Measurements from ENCODE around the gene CCDC136. TPM values are rescaled to one million over a fixed set of nuclear protein-coding genes. Genes with fewer than 3 reads are reported as not detected.

The CCDC136 gene
- total RNA-seq, 2 experiments from 2014 or later: 9.9 to 10.0 TPM

DNA sequence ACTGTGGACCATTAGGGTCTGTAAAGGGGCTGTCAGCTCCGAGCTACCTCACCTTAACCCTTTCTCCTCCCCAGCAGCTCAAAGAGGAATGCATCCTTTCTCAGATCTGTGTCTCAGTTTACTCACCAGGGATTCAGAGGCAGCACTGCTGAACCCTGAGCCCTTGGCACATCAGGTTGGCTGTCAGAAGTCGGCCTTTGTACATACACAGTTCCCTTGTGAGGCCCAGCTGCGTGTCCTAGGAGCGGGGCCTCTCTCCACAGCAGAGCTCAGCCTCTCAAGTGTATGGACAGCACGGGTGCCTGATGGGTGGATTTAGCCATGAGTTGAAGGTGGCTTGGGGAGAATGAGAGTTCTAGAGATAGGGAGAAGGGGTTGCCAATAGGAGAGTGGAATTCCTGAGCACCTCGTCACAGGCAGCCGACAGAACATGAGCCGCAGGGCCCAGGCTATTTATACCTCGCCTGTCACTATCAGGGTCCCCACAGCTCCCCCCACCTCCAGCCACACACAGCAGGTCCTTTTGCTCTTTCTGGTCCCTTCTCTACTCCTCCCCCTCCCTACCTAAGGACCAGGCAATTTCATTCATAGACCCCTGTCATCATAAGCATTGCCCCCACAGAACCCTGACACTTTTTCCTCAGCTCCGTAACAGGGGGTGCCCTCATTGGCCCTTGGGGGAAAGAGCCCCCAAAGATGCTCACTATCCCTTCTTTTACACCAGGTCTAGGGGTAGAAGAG lies 36.4 kb downstream of the CCDC136 start:
- ChIA-PET CTCF (interaction anchor here (0.7 to 1.8 kb wide), 2 partner anchors 14 to 37 kb away, joined by 4 to 6 read pairs; no protein-coding TSS in a partner anchor), POLR2A (no interaction called here)

DNA sequence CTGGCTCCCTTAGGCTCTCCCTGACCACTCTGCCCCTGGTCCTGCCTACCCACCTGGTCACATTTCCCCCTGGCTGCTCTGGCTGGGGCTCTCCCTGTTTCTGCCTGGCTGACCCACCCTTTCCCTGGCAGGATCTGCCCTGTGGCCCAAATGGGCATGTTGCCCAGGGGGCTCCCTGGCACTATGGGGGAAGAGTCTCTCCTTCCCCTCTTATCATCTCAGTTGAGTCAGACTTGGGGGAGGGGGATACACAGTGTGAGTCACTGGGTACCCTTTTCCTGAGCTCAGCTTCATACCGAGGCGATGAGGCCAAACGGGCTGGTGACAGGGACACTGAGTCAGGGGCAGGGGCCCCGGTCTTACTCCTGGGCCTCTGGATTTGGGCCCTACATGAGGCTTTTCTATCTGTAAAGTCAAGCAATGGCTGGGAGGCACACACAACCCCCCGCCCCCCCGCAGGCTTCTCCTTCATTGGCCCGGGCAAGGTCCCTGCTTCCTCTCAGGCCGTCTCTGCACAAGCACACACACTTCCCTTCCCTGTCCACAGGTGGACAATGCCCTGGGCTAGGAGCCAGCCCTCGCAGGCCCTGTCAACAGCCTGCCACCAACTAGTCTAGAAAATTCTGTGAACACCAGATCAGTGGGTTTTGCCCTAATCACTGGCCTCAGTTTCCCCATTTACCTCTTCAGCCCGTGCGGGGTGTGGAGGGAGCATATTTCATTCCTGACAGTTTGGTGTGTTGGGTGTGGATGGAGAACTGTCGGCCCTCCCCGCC lies 37.8 kb downstream of the CCDC136 start:
- ChIA-PET CTCF (no interaction called here), POLR2A (no interaction called here)

DNA sequence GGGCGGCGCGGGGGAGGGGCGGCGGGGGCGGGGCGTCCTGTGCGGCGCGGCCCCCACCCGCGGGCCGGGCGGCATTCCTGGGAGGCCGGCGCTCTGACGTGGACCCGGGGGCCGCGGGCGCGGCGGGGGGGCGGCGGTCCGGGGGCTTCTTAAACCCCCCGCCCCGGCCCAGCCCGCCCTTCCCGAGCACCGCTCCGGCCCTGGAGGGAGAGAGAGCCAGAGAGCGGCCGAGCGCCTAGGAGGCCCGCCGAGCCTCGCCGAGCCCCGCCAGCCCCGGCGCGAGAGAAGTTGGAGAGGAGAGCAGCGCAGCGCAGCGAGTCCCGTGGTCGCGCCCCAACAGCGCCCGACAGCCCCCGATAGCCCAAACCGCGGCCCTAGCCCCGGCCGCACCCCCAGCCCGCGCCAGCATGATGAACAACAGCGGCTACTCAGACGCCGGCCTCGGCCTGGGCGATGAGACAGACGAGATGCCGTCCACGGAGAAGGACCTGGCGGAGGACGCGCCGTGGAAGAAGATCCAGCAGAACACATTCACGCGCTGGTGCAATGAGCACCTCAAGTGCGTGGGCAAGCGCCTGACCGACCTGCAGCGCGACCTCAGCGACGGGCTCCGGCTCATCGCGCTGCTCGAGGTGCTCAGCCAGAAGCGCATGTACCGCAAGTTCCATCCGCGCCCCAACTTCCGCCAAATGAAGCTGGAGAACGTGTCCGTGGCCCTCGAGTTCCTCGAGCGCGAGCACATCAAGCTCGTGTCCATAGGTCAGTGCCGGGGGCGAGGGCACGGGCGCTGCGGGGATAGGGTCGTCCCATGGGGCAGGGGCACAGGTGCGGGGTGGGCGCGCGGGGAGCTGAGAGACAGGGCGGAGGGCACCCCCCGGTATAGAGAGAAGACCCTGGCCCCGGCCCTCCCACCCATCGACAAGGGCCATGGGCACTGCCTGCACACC lies 38.7 kb downstream of the CCDC136 start, which contains the start of gene FLNC:
Gene FLNC (plus strand): TSS at position 176 of the 947 bp plus-strand sequence. CDS start 232 bp downstream, at position 408.
- ChIA-PET CTCF (no interaction called here), POLR2A (interaction anchor here (1.1 kb wide), 1 partner anchor 37 kb away, joined by 4 read pairs; no protein-coding TSS in a partner anchor)

DNA sequence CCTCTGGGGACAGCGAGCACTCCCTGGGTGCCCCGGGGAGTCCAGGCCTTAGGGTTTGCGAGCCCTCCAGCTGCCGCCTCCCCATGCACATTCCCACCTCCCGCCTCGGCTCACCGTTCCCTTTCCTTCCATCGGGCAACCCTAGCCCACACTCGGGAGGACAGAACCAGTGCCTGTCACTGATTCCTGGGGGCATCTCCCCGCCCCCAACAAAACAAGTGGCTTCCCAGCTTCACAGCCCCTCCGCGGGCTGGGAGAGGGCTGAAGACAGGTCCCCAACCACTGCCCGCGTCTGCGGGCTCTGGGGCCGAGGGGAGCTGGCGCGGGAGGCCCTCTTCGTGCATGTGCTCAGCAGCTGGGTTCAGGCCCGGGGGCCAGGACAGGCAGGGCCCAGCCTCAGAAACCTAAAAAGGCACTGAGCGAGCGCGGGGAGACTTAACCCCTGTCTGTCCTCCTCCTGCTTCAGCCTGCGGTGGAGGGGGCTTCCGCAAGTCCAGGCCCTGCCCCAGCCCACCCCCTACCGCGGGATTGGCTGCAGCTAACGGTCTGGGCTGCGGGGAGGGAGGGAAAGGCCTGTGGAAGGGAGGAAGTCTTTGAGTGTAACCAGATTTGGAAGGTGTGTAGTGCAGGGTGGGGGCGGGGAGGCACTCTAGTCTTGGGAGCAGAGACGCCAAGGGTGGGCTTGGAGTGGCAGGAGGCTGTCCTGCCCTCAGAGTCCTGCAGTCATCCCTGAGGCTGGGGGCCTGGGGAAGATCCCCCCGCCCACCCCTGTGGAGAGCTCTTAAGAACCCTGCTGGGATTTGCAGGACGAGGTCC lies 39.6 kb downstream of the CCDC136 start:
- CTCF ChIA-PET: interaction anchor here (0.8 kb wide), 1 partner anchor 10 kb away, joined by 5 read pairs; no protein-coding TSS in a partner anchor
- POLR2A ChIA-PET: interaction anchor here (0.6 to 1.1 kb wide), 2 partner anchors 36 to 371 kb away, joined by 3 to 4 read pairs; no protein-coding TSS in a partner anchor

DNA sequence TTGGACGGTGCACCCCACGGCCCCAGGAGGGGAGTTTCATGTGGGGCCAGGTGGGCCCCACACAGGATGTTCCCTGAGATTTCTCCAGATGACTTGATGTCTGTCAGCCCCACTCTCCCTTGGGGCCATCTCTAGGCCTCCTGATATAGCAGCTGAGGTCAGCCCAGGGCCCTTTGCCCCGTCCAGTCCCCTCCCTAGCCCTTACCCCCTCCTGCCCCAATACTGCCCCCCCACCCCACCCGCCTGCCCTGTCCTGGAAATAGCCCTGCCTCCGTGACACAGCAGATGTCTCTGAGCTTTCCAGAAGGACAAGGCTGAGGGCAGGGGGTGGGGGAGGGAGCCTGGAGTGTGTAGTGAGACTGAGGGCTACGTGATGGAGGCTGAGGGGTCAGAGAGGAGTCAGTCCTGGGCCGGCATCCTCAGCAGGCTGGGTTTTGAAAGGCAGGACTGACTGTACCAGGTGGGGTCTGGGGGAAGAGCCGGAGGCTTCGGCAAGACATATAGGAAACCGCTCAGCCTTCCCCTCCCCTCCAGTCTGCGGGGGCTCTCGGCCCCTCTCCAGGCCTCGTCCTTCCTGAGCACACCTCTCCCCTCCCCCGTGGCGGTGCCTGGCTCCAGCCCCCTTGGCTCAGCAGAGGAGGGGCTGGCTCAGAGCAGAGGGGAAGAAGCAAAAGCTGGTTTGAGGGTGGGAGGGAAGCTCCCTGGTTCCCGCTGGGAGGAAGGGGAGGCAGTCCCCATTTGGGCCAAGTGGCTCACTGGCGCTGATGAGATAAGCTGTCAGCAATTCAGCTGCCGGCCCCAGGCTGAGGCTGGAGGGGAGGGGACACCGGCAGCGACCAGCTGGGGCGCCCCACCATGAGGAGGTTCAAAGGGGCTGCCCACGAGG lies 40.5 kb downstream of the CCDC136 start:
- POLR2A ChIA-PET: interaction anchor here (0.6 kb wide), 1 partner anchor 372 kb away, joined by 3 read pairs; no protein-coding TSS in a partner anchor
- CTCF ChIA-PET: interaction anchor here (0.8 kb wide), 1 partner anchor 10 kb away, joined by 5 read pairs; no protein-coding TSS in a partner anchor

DNA sequence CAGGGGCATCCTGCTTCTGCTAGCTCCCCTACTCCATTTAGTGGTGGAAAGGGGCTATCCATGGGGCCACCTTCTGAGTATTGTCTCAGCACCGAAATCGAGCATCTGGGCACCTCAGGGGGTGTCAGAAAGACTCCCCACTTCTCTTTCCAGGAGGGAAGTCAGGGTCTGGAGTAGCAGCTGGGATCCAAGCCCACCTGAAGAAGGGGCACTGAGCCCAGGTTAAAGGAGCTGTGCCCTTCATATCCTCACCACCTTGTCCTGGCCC lies 41.0 kb downstream of the CCDC136 start:
- CTCF ChIA-PET: no interaction called here
- POLR2A ChIA-PET: no interaction called here

DNA sequence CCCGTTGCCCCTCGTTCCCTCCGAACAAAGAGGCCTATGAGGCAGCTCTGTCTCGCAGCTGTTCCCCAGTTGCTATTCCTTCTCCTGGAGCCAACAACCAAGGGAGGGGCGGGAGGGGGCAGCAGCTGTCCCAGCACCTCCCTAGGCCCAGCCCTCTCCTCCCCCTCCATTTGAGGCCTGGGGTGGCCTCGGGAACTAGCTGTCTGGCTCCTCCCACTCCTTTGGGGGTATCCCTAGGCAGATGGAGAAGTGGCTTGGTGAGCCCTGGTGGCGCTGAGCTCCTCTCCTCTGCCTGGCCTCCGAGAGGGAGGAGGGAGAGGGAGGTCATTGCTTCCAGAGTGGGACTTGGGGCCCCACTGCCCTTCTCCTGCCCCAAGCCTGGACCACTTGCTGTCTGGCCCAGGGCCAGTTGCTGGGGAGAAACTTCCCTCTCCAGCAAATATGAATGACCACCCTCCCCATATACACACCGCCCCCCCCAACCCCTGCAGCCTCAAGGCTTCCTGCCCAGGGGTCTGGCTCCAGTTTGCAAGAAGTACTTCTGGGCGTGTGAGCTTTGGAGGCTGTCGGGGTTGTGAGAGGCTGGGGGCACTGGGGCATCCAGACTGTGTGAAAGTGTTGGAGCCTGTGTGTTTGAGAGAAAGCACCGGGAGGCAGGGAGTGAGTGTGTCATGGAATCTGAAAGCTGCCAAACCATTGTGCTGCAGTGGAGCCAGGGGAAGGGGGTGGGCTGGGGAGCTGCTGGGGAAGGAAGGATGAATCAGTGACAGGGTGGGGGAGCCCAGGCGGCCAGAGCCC lies 41.6 kb downstream of the CCDC136 start:
- CTCF ChIA-PET: interaction anchor here (0.6 kb wide), 1 partner anchor 10 kb away, joined by 3 read pairs; no protein-coding TSS in a partner anchor
- POLR2A ChIA-PET: no interaction called here

DNA sequence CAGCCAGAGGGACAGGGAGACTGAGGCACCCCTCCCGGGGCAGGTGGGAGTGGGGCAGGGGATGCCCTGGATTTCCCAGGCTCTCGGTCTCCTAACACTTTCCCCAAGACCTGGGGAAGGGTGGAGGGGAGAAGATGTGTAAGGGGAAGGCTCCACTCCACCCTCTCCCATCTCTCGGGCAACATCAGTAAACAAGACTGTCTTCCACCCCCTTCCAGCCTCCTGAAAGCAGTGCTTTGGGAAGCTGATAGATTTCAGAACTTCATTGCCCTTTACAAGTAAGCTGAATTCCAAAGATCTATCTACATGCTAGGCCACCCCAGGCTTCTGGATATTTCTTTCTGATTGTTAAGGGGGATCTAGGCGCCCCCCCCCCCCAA lies 42.2 kb downstream of the CCDC136 start:
- ChIA-PET POLR2A (no interaction called here), CTCF (interaction anchor here (0.6 kb wide), 1 partner anchor 10 kb away, joined by 3 read pairs; no protein-coding TSS in a partner anchor)

DNA sequence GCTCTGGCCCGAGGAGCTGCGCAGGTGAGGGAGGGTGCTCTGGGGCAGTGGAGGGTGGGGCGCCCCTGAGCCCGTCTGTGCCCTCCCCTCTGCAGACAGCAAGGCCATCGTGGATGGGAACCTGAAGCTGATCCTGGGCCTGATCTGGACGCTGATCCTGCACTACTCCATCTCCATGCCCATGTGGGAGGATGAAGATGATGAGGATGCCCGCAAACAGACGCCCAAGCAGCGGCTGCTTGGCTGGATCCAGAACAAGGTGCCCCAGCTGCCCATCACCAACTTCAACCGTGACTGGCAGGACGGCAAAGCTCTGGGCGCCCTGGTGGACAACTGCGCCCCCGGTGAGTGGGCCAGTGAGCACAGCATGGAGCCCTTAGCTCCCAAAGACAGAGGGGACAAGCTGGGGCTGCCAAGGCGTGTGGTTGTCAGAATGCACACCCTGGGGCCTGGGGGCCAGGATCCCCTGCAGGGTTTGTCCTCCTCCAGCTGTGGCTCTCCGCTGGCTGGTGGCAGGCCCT lies 43.5 kb downstream of the CCDC136 start:
- ChIA-PET POLR2A (no interaction called here), CTCF (no interaction called here)

DNA sequence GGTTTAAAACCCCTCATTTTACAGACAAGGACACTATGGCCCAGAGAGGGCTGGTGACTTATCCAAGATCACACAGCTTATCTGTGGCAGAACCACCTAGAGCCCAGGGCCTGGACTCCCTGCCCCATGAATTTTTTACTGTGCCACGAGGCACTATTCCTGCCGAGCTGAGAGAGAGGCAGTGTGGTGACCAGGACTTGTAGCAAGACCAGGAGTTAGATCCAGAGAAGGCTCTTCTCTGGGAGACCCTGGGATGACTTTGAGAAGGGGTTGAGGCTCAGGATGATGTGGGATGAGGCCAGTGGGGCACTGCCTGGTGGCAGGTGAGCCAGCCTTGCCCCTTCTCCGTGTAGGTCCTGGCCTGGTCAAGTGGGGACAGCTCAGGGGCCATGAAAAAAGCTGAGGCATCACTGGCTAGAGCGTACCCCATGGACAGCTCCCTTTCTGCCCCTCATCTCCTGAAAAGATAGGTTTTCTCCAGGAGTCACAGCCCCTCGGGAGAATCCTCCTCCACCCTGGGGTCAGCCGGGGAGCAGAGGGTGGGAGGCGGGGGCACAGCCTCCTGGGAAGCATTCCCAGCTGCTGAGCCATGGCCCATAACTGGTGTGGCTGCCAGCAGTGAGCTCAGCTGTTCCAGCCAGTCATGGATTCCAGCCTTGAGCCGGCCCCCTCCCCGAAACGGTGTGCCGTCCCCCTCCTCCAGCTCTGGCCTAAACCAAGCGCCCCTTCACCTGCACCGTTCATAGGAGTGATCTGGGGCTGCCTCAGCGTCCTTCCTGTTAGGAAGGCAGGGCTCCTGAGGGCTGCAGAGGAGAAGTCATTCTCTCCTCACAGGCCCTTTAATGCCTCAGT lies 44.2 kb downstream of the CCDC136 start:
- ChIA-PET CTCF (no interaction called here), POLR2A (no interaction called here)

DNA sequence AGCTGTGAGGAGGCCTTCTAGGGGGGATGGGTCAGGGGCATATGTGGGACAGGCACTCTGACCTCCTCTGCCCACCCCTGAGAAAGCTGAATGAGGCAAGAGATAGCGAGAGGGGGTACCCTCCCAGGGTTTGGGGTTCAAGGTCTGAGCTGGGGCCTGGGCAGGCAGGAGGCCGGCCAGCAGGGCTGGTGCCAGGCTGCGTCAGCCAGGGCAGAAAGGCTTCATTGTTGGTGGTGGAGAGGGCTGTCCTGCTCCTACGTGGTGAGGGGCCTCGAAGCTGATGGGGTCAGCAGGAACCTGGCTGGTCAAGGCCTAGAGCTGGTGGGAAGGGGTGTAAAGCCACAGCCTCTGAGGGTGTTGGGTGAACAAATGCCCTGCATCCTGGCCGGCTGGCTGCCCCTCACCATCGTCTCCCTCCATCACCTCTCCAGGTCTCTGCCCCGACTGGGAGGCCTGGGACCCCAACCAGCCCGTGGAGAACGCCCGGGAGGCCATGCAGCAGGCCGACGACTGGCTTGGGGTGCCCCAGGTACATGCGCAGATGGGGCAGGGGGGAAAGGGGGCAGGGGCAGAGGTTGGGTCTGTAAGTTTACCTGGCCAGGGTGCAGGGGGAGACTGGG lies 45.1 kb downstream of the CCDC136 start:
- POLR2A ChIA-PET: no interaction called here
- CTCF ChIA-PET: no interaction called here

DNA sequence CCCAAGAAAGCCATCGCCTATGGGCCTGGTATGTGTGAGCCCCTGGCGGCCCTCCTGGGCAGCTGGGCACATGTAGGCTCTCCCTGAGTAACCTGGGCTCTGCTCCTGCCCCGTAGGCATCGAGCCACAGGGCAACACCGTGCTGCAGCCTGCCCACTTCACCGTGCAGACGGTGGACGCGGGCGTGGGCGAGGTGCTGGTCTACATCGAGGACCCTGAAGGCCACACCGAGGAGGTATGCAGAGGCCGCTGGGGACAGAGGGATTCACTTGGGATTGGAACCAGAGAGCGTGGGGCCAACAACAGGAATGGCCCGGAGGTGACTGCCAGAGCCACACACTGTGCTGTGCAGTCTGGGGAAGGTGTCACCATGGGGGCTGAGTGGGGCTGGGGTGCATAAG lies 45.8 kb downstream of the CCDC136 start:
- CTCF ChIA-PET: interaction anchor here (1.1 kb wide), 1 partner anchor 12 kb away, joined by 3 read pairs; no protein-coding TSS in a partner anchor
- POLR2A ChIA-PET: no interaction called here

DNA sequence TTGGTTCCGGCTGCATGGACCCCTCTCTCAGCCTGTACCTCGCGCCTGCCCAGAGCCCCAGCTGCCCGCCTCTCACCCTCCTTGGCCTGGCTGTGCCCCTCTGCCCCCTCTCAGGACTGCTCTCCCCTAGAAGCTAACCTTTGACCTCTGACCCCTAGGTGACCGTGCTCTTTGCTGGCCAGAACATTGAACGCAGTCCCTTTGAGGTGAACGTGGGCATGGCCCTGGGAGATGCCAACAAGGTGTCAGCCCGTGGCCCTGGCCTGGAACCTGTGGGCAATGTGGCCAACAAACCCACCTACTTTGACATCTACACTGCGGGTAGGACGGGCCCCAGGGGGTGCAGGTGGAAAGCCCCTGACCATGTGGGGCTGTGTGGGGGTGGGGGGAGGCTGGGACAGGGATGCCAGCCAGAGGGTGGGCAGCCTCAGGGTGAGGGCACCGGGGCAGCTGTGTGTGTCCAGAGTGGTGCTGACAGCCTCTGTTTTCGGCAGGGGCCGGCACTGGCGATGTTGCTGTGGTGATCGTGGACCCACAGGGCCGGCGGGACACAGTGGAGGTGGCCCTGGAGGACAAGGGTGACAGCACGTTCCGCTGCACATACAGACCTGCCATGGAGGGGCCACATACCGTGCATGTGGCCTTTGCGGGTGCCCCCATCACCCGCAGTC lies 46.5 kb downstream of the CCDC136 start:
- CTCF ChIA-PET: interaction anchor here (1.1 kb wide), 1 partner anchor 13 kb away, joined by 3 read pairs; no protein-coding TSS in a partner anchor
- POLR2A ChIA-PET: no interaction called here

DNA sequence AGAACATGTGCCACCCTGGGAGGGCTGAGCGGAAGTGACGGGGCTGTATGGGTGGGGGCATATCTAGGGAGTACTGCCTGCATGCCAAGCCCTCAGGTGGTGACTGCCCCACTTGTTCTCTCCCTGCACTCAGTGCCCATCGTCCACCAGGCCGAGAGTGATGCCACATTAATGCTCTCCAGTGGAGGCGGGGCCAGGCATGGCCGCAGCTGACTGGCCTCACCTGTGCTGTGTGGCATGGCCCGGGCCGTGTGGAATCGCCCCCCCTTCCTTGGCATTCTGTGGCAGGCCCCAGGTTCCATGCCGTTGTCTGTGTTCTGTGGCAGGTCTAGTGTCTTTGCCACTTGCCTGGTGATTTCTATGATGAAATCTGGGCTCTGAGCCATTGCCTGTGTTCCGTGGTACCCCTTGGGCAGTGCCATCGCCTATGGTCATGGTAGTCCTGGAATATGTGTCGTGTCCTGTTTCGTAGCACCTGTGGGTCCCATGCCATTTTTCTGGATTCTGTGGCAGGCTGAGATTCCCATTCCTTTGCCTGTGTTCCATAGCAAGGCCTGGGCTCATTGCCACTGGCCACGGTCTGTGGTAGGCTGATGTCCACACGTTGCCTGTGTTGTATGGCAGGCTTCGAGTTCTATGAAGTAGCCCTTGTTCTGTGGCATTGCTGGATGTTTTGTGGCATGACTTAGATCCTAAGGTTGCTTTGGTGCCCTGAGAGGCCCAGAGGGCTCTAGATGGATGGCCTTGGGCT lies 47.4 kb downstream of the CCDC136 start:
- POLR2A ChIA-PET: interaction anchor here (1.0 kb wide), 1 partner anchor 24 kb away, joined by 3 read pairs; the partner anchor contains the start of gene ATP6V1F
- CTCF ChIA-PET: interaction anchor here (0.5 kb wide), 1 partner anchor 388 kb away, joined by 3 read pairs; no protein-coding TSS in a partner anchor

All from activated CD8-positive, alpha-beta memory T cell treated with anti-CD3 and anti-CD28 coated beads for 36 hours (primary cell).